ENCODE data around the gene PPP1CA.

The PPP1CA gene

GRCh38 chr11:67406969-67407687, 5.5 kb upstream of the PPP1CA start:
- peak; percentile 11 for TF ChIP-seq CTCF (IDR thresholded peaks at IDR 0.05)
- Histone ChIP-seq H3K27ac (no peak overlapping the region), H3K4me3 (ENCODE audit: low read depth, low read length) (no peak overlapping the region), H3K4me2 (ENCODE audit: low read length) (no peak overlapping the region), H3K4me1 (no peaks in the 10 kb centered on the region), H3K27me3 (ENCODE audit: control insufficient read depth, insufficient read depth, low read length) (no peaks in the 10 kb centered on the region), H3K9ac (no peak overlapping the region), H3K79me2 (no peaks in the 10 kb centered on the region), H3K9me3 (ENCODE audit: control insufficient read depth, low read length) (no peaks in the 10 kb centered on the region), H2AFZ (no peak overlapping the region), H3K36me3 (ENCODE audit: control insufficient read depth, insufficient read depth, low read length) (no peaks in the 10 kb centered on the region)

GRCh38 chr11:67406420-67406968, 4.8 kb upstream of the PPP1CA start:
- H3K4me3 ChIP-seq (ENCODE audit: low read depth, low read length): no peak overlapping the region
- H3K4me1 ChIP-seq: no peaks in the 10 kb centered on the region

GRCh38 chr11:67405688-67406339, 4.2 kb upstream of the PPP1CA start:
- Histone ChIP-seq H3K4me2 (ENCODE audit: low read length) (no peak overlapping the region), H3K9ac (no peak overlapping the region), H2AFZ (no peak overlapping the region), H3K27ac (no peak overlapping the region), H3K4me1 (no peaks in the 10 kb centered on the region), H3K36me3 (ENCODE audit: control insufficient read depth, insufficient read depth, low read length) (no peaks in the 10 kb centered on the region), H3K4me3 (ENCODE audit: low read depth, low read length) (no peak overlapping the region), H3K9me3 (ENCODE audit: control insufficient read depth, low read length) (no peaks in the 10 kb centered on the region), H3K27me3 (ENCODE audit: control insufficient read depth, insufficient read depth, low read length) (no peaks in the 10 kb centered on the region), H3K79me2 (no peaks in the 10 kb centered on the region)
- no peak for TF ChIP-seq CTCF (IDR thresholded peaks at IDR 0.05)

More at GRCh38 chr11:67406420-67406968, 4.8 kb upstream of the PPP1CA start:
- no peak overlapping the region for H3K4me2 ChIP-seq (ENCODE audit: low read length)
- no peaks in the 10 kb centered on the region for H3K27me3 ChIP-seq (ENCODE audit: control insufficient read depth, insufficient read depth, low read length)
- H3K36me3 ChIP-seq (ENCODE audit: control insufficient read depth, insufficient read depth, low read length): no peaks in the 10 kb centered on the region
- no peak overlapping the region for H3K27ac ChIP-seq
- no peak overlapping the region for H2AFZ ChIP-seq
- no peaks in the 10 kb centered on the region for H3K79me2 ChIP-seq
- no peaks in the 10 kb centered on the region for H3K9me3 ChIP-seq (ENCODE audit: control insufficient read depth, low read length)
- no peak for TF ChIP-seq CTCF (IDR thresholded peaks at IDR 0.05)
- no peak overlapping the region for H3K9ac ChIP-seq

- Histone ChIP-seq H3K4me1 (no peaks in the 10 kb centered on the region), H3K79me2 (no peaks in the 10 kb centered on the region), H3K9me3 (ENCODE audit: control insufficient read depth, low read length) (no peaks in the 10 kb centered on the region), H3K4me2 (ENCODE audit: low read length) (no peak overlapping the region), H2AFZ (no peak overlapping the region), H3K4me3 (ENCODE audit: low read depth, low read length) (no peak overlapping the region), H3K27me3 (ENCODE audit: control insufficient read depth, insufficient read depth, low read length) (no peaks in the 10 kb centered on the region), H3K9ac (no peak overlapping the region), H3K27ac (no peak overlapping the region), H3K36me3 (ENCODE audit: control insufficient read depth, insufficient read depth, low read length) (no peaks in the 10 kb centered on the region)
- no peak for TF ChIP-seq CTCF (IDR thresholded peaks at IDR 0.05)
Measured at GRCh38 chr11:67405196-67405567, 3.5 kb upstream of the PPP1CA start.

Measured in parathyroid adenoma (tissue), 2 donors.